ENCODE data around the gene AUTS2. TPM values are rescaled to one million over a fixed set of nuclear protein-coding genes. Genes with fewer than 3 reads are reported as not detected.

Gene AUTS2
- polyA plus RNA-seq, 1 donor from 2014 or later, result 97.3 TPM

DNA sequence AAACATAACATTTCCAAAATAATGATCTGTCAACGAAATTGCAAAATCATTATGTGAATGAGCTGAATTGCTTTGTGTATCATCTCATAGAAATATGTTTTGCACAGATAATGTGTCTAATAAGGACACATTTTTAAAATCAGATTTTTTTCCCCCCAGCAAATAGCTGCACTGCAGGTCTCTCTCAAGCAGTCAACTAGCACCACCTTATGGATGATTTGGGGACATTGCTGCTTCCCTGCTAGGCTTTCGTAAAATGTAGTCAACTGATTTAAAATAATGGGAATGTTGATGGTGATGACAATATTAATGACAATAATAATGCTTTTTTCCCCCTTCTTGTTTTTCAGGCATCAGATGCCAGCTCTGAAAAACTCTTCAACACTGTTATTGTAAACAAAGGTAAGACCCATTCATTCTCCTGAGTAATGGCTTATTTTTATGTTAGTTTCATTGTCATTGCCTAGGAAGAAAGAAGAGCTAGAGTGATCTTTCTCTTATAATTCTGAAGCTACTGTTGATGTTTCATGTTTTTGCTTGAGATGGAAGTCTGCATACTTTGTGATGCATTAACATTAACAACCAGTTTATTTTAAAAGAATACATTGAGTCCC is 1100.1 kb downstream of the AUTS2 start:
- Histone ChIP-seq H3K27ac (ENCODE audit: low read length) (peak overlapping the region; percentile 91), H3K4me2 (ENCODE audit: low read length) (peak overlapping the region; percentile 93), H3K4me3 (ENCODE audit: low read length) (peak overlapping the region; percentile 87), H3K9me3 (ENCODE audit: low read length) (no peaks in the 10 kb centered on the region), H3K36me3 (ENCODE audit: insufficient read depth, low read length) (no peaks in the 10 kb centered on the region), H3K9me2 (ENCODE audit: insufficient read depth, low read length) (no peaks in the 10 kb centered on the region), H3K9ac (ENCODE audit: low read length) (peak overlapping the region; percentile 94), H3K27me3 (ENCODE audit: insufficient read depth, low read depth, low read length) (no peaks in the 10 kb centered on the region), H2AFZ (ENCODE audit: low read depth, low read length) (no peak overlapping the region), H4K20me1 (ENCODE audit: insufficient read depth) (peaks cover 55% of the 10 kb centered on the region), H3F3A (ENCODE audit: insufficient read depth, low read length, poor library complexity, severe bottlenecking) (peaks cover 8% of the 10 kb centered on the region), H3K79me2 (replicated peaks; ENCODE audit: insufficient read depth, low read length) (peaks cover 90% of the 10 kb centered on the region)
- TF ChIP-seq EP300 (conservative IDR thresholded peaks at IDR 0.05; ENCODE audit: poor library complexity, severe bottlenecking) (peak; percentile 38), MXI1 (conservative IDR thresholded peaks at IDR 0.05; ENCODE audit: poor library complexity, severe bottlenecking) (no peak), TAF1 (IDR thresholded peaks at IDR 0.05; ENCODE audit: low read depth) (no peak), CTCF (IDR thresholded peaks at IDR 0.05; ENCODE audit: poor library complexity, severe bottlenecking) (peak; percentile 95), RAD21 (conservative IDR thresholded peaks at IDR 0.05) (peak; percentile 96), POLR2AphosphoS5 (IDR thresholded peaks at IDR 0.05) (peak; percentile 9), SMC3 (conservative IDR thresholded peaks at IDR 0.05; ENCODE audit: poor library complexity) (peak; percentile 89)
- TF ChIP-seq, protein P1, sequence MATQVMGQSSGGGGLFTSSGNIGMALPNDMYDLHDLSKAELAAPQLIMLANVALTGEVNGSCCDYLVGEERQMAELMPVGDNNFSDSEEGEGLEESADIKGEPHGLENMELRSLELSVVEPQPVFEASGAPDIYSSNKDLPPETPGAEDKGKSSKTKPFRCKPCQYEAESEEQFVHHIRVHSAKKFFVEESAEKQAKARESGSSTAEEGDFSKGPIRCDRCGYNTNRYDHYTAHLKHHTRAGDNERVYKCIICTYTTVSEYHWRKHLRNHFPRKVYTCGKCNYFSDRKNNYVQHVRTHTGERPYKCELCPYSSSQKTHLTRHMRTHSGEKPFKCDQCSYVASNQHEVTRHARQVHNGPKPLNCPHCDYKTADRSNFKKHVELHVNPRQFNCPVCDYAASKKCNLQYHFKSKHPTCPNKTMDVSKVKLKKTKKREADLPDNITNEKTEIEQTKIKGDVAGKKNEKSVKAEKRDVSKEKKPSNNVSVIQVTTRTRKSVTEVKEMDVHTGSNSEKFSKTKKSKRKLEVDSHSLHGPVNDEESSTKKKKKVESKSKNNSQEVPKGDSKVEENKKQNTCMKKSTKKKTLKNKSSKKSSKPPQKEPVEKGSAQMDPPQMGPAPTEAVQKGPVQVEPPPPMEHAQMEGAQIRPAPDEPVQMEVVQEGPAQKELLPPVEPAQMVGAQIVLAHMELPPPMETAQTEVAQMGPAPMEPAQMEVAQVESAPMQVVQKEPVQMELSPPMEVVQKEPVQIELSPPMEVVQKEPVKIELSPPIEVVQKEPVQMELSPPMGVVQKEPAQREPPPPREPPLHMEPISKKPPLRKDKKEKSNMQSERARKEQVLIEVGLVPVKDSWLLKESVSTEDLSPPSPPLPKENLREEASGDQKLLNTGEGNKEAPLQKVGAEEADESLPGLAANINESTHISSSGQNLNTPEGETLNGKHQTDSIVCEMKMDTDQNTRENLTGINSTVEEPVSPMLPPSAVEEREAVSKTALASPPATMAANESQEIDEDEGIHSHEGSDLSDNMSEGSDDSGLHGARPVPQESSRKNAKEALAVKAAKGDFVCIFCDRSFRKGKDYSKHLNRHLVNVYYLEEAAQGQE (IDR thresholded peaks at IDR 0.05; ENCODE audit: borderline replicate concordance), result no peak

DNA sequence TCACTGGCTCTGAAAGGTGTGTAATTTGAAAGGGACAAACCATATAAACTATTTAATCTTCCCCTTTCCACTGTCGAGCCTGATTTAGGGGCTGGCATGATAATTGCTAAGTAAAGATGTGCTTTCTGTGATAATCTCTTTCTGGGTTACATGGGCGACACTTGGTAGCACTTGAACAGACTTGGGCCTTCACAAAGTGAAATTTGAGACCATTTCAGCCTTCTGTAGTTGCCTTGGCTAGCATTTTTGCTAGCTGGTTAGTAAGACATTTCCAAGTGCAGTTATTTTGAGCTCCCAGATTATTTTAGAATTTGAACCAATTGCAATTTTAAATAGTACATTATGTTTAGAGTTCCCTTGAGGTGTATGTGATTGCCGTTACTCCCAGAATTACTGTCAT is 1101.0 kb downstream of the AUTS2 start:
- Histone ChIP-seq H3F3A (ENCODE audit: insufficient read depth, low read length, poor library complexity, severe bottlenecking) (peaks cover 8% of the 10 kb centered on the region), H3K36me3 (ENCODE audit: insufficient read depth, low read length) (no peaks in the 10 kb centered on the region), H2AFZ (ENCODE audit: low read depth, low read length) (no peak overlapping the region), H3K9me2 (ENCODE audit: insufficient read depth, low read length) (no peaks in the 10 kb centered on the region), H3K9me3 (ENCODE audit: low read length) (no peaks in the 10 kb centered on the region), H3K27me3 (ENCODE audit: insufficient read depth, low read depth, low read length) (no peaks in the 10 kb centered on the region), H3K9ac (ENCODE audit: low read length) (peak overlapping the region; percentile 94), H3K27ac (ENCODE audit: low read length) (peak overlapping the region; percentile 91), H3K79me2 (replicated peaks; ENCODE audit: insufficient read depth, low read length) (peaks cover 96% of the 10 kb centered on the region), H3K4me3 (ENCODE audit: low read length) (peak overlapping the region; percentile 87), H3K4me2 (ENCODE audit: low read length) (peak overlapping the region; percentile 93), H4K20me1 (ENCODE audit: insufficient read depth) (peaks cover 64% of the 10 kb centered on the region)
- no peak for TF ChIP-seq SMC3 (conservative IDR thresholded peaks at IDR 0.05; ENCODE audit: poor library complexity)
- no peak for TF ChIP-seq EZH2 (IDR thresholded peaks at IDR 0.05; ENCODE audit: borderline replicate concordance, insufficient read depth, low read length, poor library complexity, severe bottlenecking)
- no peak for TF ChIP-seq CTCF (IDR thresholded peaks at IDR 0.05; ENCODE audit: poor library complexity, severe bottlenecking)
- TF ChIP-seq RAD21 (conservative IDR thresholded peaks at IDR 0.05), result no peak
- TF ChIP-seq, protein P1 (IDR thresholded peaks at IDR 0.05; ENCODE audit: borderline replicate concordance), result no peak
- TF ChIP-seq EP300 (conservative IDR thresholded peaks at IDR 0.05; ENCODE audit: poor library complexity, severe bottlenecking), result no peak
- TF ChIP-seq TAF1 (IDR thresholded peaks at IDR 0.05; ENCODE audit: low read depth), result no peak
- no peak for TF ChIP-seq MXI1 (conservative IDR thresholded peaks at IDR 0.05; ENCODE audit: poor library complexity, severe bottlenecking)
- no peak for TF ChIP-seq POLR2AphosphoS5 (IDR thresholded peaks at IDR 0.05)
